GM23248 (cell line): ENCODE data around the gene DPP9. TPM values are rescaled to one million over a fixed set of nuclear protein-coding genes. Genes with fewer than 3 reads are reported as not detected.
A peak's percentile ranks its signal among the peaks of the same experiment; 100 is the strongest.

ENCODE experiments used
- DNase-seq: peaks from one replicate; pipeline ENCODE4 v3.0.0-alpha.2; 2015
- H2AFZ ChIP-seq: fragments of 200-600 bp; sonication (generic); 2 replicates; pipeline ENCODE4 v1.6.1; 2016; ENCODE audit warnings: antibody characterized with exemption
- H3F3A ChIP-seq: fragments of 200-600 bp; sonication (generic); 2 replicates; pipeline ENCODE4 v1.6.1; 2016; ENCODE audit warnings: mild to moderate bottlenecking, antibody characterized with exemption, mixed run types; ENCODE audit not compliant: insufficient read depth
- H3K27ac ChIP-seq: fragments of 200-600 bp; sonication (generic); 2 replicates; pipeline ENCODE4 v1.5.1; 2016; ENCODE audit warnings: mild to moderate bottlenecking
- H3K27me3 ChIP-seq: fragments of 200-600 bp; sonication (generic); replicated peaks from 2 replicates; pipeline ENCODE4 v1.6.1; 2016; ENCODE audit warnings: mild to moderate bottlenecking; ENCODE audit not compliant: insufficient read depth
- H3K36me3 ChIP-seq: fragments of 200-600 bp; sonication (generic); 2 replicates; pipeline ENCODE4 v1.6.1; 2016; ENCODE audit warnings: low read depth, mild to moderate bottlenecking
- H3K4me1 ChIP-seq: fragments of 200-600 bp; sonication (generic); 2 replicates; pipeline ENCODE4 v1.6.1; 2016; ENCODE audit warnings: mild to moderate bottlenecking; ENCODE audit not compliant: insufficient read depth
- H3K4me2 ChIP-seq: fragments of 200-600 bp; sonication (generic); one replicate; pipeline ENCODE4 v1.6.1; 2016; ENCODE audit warnings: mild to moderate bottlenecking; ENCODE audit not compliant: unreplicated experiment
- H3K4me3 ChIP-seq: fragments of 200-600 bp; sonication (generic); 2 replicates; pipeline ENCODE4 v1.5.1; 2016; ENCODE audit warnings: mild to moderate bottlenecking
- H3K79me2 ChIP-seq: fragments of 200-600 bp; sonication (generic); 2 replicates; pipeline ENCODE4 v1.6.1; 2016; ENCODE audit warnings: mild to moderate bottlenecking; ENCODE audit not compliant: insufficient read depth
- H3K9ac ChIP-seq: fragments of 200-600 bp; sonication (generic); 2 replicates; pipeline ENCODE4 v1.6.1; 2016; ENCODE audit warnings: mild to moderate bottlenecking
- H3K9me2 ChIP-seq: fragments of 200-600 bp; sonication (generic); 2 replicates; pipeline ENCODE4 v1.6.1; 2016; ENCODE audit warnings: mixed run types, mild to moderate bottlenecking, moderate library complexity; ENCODE audit not compliant: insufficient read depth
- H3K9me3 ChIP-seq: fragments of 200-600 bp; sonication (generic); one replicate; pipeline ENCODE4 v1.6.1; 2017; ENCODE audit warnings: low read depth
- H4K20me1 ChIP-seq: fragments of 200-600 bp; sonication (generic); 2 replicates; pipeline ENCODE4 v1.6.0; 2016; ENCODE audit not compliant: insufficient read depth
- EZH2 ChIP-seq: fragments of 200-600 bp; sonication (generic); IDR thresholded peaks from 2 replicates; pipeline ENCODE4 v1.6.1; 2018; ENCODE audit warnings: antibody characterized with exemption, mild to moderate bottlenecking; ENCODE audit not compliant: insufficient read depth, poor library complexity, severe bottlenecking
- EZH2phosphoT487 ChIP-seq: fragments of 200-600 bp; sonication (generic); IDR thresholded peaks from 2 replicates; pipeline ENCODE4 v1.6.1; 2018; ENCODE audit warnings: antibody characterized with exemption, moderate library complexity, mild to moderate bottlenecking, low read depth; ENCODE audit not compliant: insufficient read depth
- WGBS, 2 experiments: methylation state at CpG; one replicate each; pipeline ENCODE4 v1.1.6; 2015 to 2017; ENCODE audit warnings: low lambda C conversion rate in 2 of 2, low coverage in 1 of 2; ENCODE audit errors: missing lambda C conversion rate in 2 of 2; 5-methylcytosine and 5-hydroxymethylcytosine counted together
- in situ Hi-C: fragments of 300-500 bp; cut with MboI; formaldehyde crosslinking; loops from 2 replicates; pipeline ENCODE4 v1.15.0; 2020
- polyA plus RNA-seq: library from polyadenylated mRNA; unstranded; fragments of >200 nt; fragmentation: Nextera tagmentation; extraction: Ambion mirVana; gene quantifications from 2 replicates; pipeline ENCODE4 v1.2.1, GENCODE V29; 2016
- total RNA-seq: library from RNA; depleted of rRNA; stranded (reverse); fragments of >200 nt; shearing (Covaris generic); gene quantifications from 2 replicates; pipeline ENCODE4 v1.2.3, GENCODE V29; 2014

The DPP9 gene
- total and polyA plus RNA-seq, 2 experiments from 2014 or later = 33.0 to 50.3 TPM

DNA sequence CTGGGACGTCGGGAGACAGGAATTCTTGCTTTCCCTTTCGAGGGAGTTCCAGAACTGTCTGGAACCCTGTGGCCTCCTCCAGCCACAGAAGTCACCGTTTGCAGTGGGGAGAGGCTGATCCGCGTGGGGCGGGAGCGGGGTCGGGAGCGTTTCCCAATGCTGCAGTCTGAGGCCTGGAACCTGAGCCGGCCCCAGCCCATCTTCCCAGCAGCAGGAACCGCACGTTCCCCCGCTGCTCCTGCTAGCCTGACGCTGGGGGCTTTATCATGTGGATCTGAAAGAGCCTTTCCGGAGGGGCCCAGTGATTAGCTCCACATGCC lies 13.4 kb downstream of the DPP9 start:
- H3K36me3 ChIP-seq = peaks cover 6% of the 10 kb centered on the region; the same call in 1 of the 2 replicates
- H3K9me3 ChIP-seq = no peaks in the 10 kb centered on the region
- DNase-seq = no peak
- no peak overlapping the region for H3K4me2 ChIP-seq
- no peak overlapping the region for H2AFZ ChIP-seq
- H3K4me1 ChIP-seq = peaks cover 29% of the 10 kb centered on the region
- H3K4me3 ChIP-seq = no peak overlapping the region
- 95 to 99% methylated on average over 14 to 16 of the region's 16 CpGs for WGBS, 2 experiments
- no peak overlapping the region for H3K27ac ChIP-seq
- H3K27me3 ChIP-seq = no peaks in the 10 kb centered on the region
- peaks cover 9% of the 10 kb centered on the region for H3F3A ChIP-seq
- H3K9ac ChIP-seq = no peak overlapping the region
- TF ChIP-seq EZH2 = no peak
- TF ChIP-seq EZH2phosphoT487 = no peak
- no peaks in the 10 kb centered on the region for H4K20me1 ChIP-seq
- in situ Hi-C loops = no loop called here
- no peaks in the 10 kb centered on the region for H3K9me2 ChIP-seq
- peaks cover 24% of the 10 kb centered on the region; the same call in 1 of the 2 replicates for H3K79me2 ChIP-seq

DNA sequence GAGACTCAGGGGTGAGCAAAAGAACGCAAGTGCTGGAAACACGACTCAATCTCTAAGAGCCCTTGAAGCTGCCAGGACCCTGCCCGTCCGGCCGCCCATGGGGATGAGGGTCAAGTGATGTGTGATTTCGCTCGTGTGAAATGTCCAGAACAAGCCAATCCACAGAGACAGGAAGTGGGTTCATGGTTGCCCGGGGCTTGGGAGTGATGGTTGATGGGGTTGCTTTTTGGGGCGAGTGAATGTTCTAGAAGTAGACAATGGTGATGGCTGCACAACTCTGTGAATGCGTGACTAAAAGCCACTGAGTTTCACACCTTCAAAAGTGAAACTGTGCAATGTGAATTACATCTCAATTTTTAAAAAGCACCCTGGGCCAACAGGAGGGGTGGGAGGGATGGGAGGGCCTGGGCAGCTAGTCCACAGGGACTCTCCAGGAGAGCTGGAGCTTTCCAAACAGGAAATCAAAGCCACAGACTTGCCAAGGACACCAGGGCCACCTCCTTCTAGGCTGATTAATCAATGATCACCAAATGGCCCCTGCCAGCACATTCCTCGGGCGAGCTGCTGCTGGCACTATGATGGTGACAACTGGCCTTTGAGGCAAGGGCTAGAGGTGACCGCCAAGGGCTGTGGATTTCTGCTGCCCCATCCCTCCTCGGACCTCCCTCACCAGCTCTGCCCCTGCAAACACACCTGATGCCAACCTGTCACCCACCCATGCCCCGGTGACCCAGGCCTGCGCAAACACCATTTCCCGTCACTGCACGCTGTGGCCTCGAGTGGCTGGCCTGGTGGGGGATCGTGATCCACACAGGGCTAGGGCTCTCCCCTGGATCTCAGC lies 14.0 kb downstream of the DPP9 start:
- no peak overlapping the region for H3K9ac ChIP-seq
- H3K9me2 ChIP-seq = no peaks in the 10 kb centered on the region
- peaks cover 6% of the 10 kb centered on the region; the same call in 1 of the 2 replicates for H3K36me3 ChIP-seq
- no peak overlapping the region for H3K27ac ChIP-seq
- no peak overlapping the region for H3K4me2 ChIP-seq
- no peak overlapping the region for H2AFZ ChIP-seq
- no peaks in the 10 kb centered on the region for H3K27me3 ChIP-seq
- no peak overlapping the region for H3K4me3 ChIP-seq
- peaks cover 24% of the 10 kb centered on the region; the same call in 1 of the 2 replicates for H3K79me2 ChIP-seq
- WGBS, 2 experiments = 95% methylated on average over 19 to 20 of the region's 20 CpGs
- peaks cover 9% of the 10 kb centered on the region for H3F3A ChIP-seq
- no peaks in the 10 kb centered on the region for H4K20me1 ChIP-seq
- peaks cover 29% of the 10 kb centered on the region for H3K4me1 ChIP-seq
- TF ChIP-seq EZH2 = no peak
- TF ChIP-seq EZH2phosphoT487 = no peak
- in situ Hi-C loops = no loop called here
- H3K9me3 ChIP-seq = no peaks in the 10 kb centered on the region
- DNase-seq = no peak

DNA sequence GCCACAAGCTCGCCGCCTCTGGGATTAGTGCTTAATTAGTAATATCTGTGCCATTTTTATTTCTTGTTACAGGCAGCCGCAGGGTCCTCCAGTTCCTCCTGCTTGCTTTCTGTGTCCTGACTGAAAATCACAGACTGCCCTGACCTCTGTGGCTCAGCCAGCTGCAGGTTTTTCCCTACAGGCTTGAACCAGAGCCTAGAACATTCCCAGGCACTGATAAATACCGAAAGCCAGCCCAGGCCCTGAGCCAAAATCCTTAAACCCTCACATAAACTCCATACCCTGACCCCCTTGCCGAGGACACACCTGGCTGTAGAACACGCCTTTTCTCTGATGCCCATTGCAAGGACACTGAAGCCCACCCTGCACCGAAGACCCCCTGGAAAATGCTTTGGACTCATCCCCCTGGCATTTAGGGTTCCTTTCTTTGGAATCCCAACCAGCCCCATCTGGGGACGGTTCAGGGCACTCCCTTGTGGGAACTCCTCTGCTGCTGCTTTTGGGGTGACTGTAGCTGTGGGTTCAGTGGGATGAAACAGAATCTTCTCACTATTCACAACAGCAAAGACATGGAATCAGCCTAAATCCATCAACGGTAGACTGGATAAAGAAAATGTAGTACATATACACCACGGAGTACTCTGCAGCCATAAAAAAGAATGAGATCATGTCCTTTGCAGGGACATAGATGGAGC lies 15.5 kb downstream of the DPP9 start:
- Histone ChIP-seq H3K4me3 (no peak overlapping the region), H2AFZ (no peak overlapping the region), H3K9me3 (no peaks in the 10 kb centered on the region), H3F3A (peaks cover 9% of the 10 kb centered on the region), H4K20me1 (no peaks in the 10 kb centered on the region), H3K9ac (peak overlapping the region; percentile 3; the same call in 1 of the 2 replicates), H3K79me2 (peaks cover 24% of the 10 kb centered on the region; the same call in 1 of the 2 replicates), H3K4me2 (no peak overlapping the region), H3K27me3 (no peaks in the 10 kb centered on the region), H3K9me2 (no peaks in the 10 kb centered on the region), H3K27ac (peak overlapping the region; percentile 53), H3K4me1 (peaks cover 17% of the 10 kb centered on the region), H3K36me3 (peaks cover 6% of the 10 kb centered on the region; the same call in 1 of the 2 replicates)
- WGBS, 2 experiments = 70 to 71% methylated on average over 10 of the region's 10 CpGs
- TF ChIP-seq EZH2 = no peak
- no peak for TF ChIP-seq EZH2phosphoT487
- peak; percentile 61 for DNase-seq
- in situ Hi-C loops = no loop called here

DNA sequence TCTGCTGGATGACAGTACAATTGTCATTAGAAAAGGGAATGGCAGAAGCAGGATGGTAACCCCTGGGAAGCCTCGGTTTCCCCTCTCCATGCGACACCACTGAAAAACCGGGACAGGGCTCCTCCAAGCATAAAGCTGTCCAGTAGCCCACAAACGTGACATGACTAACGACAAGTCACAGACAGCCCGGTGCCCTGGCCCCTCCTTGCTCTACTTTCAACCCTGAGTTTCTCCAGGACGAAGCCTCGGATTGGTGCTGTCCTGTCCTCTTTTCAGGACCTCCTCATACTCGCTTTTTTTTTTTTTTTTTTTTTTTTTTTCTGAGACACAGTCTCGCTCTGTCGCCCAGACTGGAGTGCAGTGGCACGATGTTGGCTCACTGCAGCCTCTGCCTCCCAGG lies 16.3 kb downstream of the DPP9 start:
- peak; percentile 22 for DNase-seq
- H3K79me2 ChIP-seq = peaks cover 16% of the 10 kb centered on the region; the same call in 1 of the 2 replicates
- H3K27ac ChIP-seq = peak overlapping the region; percentile 53
- 84 to 87% methylated on average over 9 to 12 of the region's 12 CpGs for WGBS, 2 experiments
- no peak overlapping the region for H3K4me2 ChIP-seq
- 0 out of 2 replicates have a peak, but pooled peaks cover 6% of the 10 kb centered on the region for H3K36me3 ChIP-seq
- no peak overlapping the region for H2AFZ ChIP-seq
- H3K9ac ChIP-seq = no peak overlapping the region
- no peaks in the 10 kb centered on the region for H4K20me1 ChIP-seq
- no peak overlapping the region for H3K4me3 ChIP-seq
- in situ Hi-C loops = no loop called here
- H3F3A ChIP-seq = peaks cover 9% of the 10 kb centered on the region
- H3K9me2 ChIP-seq = no peaks in the 10 kb centered on the region
- TF ChIP-seq EZH2 (no peak), EZH2phosphoT487 (no peak)
- H3K9me3 ChIP-seq = no peaks in the 10 kb centered on the region
- peaks cover 13% of the 10 kb centered on the region for H3K4me1 ChIP-seq
- H3K27me3 ChIP-seq = no peaks in the 10 kb centered on the region
